GM12872 (cell line): Measurements from ENCODE around the gene RSL24D1.

Experiments used
- CTCF ChIP-seq: IDR thresholded peaks from 3 replicates; pipeline ENCODE4 v1.5.1; 2011; ENCODE audit warnings: low read depth, mild to moderate bottlenecking, low read length, moderate library complexity; ENCODE audit not compliant: insufficient read depth

RSL24D1 gene

GRCh38 chr15:55179141-55179540, 17.6 kb downstream of the RSL24D1 start:
- no peak for TF ChIP-seq CTCF

GRCh38 chr15:55170361-55170760, 26.4 kb downstream of the RSL24D1 start:
- no peak for TF ChIP-seq CTCF

- peak; percentile 86 for TF ChIP-seq CTCF
Observed at GRCh38 chr15:55168350-55168974, 28.3 kb downstream of the RSL24D1 start.

- TF ChIP-seq CTCF: no peak
Observed at GRCh38 chr15:55164284-55164683, 32.5 kb downstream of the RSL24D1 start.

GRCh38 chr15:55151631-55152030, 45.1 kb downstream of the RSL24D1 start:
- no peak for TF ChIP-seq CTCF

- TF ChIP-seq CTCF: no peak
Observed at GRCh38 chr15:55133972-55134371, 62.8 kb downstream of the RSL24D1 start.

GRCh38 chr15:55132672-55133071, 64.1 kb downstream of the RSL24D1 start:
- TF ChIP-seq CTCF: no peak
